NT2/D1 (cell line): ENCODE results near the gene DOCK8.
A peak's percentile ranks its signal among the peaks of the same experiment; 100 is the strongest.
"Not testable (repeated sequence)": the region's sequence is repeated elsewhere in the genome, so short reads cannot be mapped to it uniquely, and the experiment has no call there.

Source experiments
- DNase-seq: peaks from one replicate; pipeline ENCODE4 v3.0.0-alpha.2; 2011; ENCODE audit warnings: low read depth, low spot score
- H3K27me3 ChIP-seq: 2 replicates; pipeline ENCODE4 v1.6.0; 2011; ENCODE audit warnings: mild to moderate bottlenecking; ENCODE audit not compliant: insufficient read length, insufficient read depth
- H3K36me3 ChIP-seq: 2 replicates; pipeline ENCODE4 v1.6.1; 2011; ENCODE audit warnings: mild to moderate bottlenecking, low read length, mixed read lengths; ENCODE audit not compliant: insufficient read depth, insufficient read length
- H3K4me1 ChIP-seq: 2 replicates; pipeline ENCODE4 v1.5.1; 2011; ENCODE audit not compliant: insufficient read depth, insufficient read length
- H3K4me3 ChIP-seq: 2 replicates; pipeline ENCODE4 v1.5.1; 2011; ENCODE audit warnings: low read depth; ENCODE audit not compliant: insufficient read length
- H3K9ac ChIP-seq: 2 replicates; pipeline ENCODE4 v1.6.0; 2011; ENCODE audit warnings: low read depth; ENCODE audit not compliant: insufficient read length
- H3K9me3 ChIP-seq: 2 replicates; pipeline ENCODE4 v1.5.1; 2011; ENCODE audit warnings: mild to moderate bottlenecking, low read length; ENCODE audit not compliant: insufficient read depth
- SUZ12 ChIP-seq: IDR thresholded peaks from 2 replicates; pipeline ENCODE4 v1.6.1; 2011; ENCODE audit not compliant: insufficient read length, insufficient read depth; ENCODE audit errors: extremely low read depth
- YY1 ChIP-seq: IDR thresholded peaks from 2 replicates; pipeline ENCODE4 v1.6.1; 2011; ENCODE audit not compliant: insufficient read length, insufficient read depth
- ZNF274 ChIP-seq: IDR thresholded peaks from 2 replicates; pipeline ENCODE4 v1.6.1; 2011; ENCODE audit warnings: mild to moderate bottlenecking, low read depth, low read length

DOCK8 gene

GRCh38 chr9:211557-211956, 3.1 kb upstream of the DOCK8 start:
- Histone ChIP-seq H3K4me3 (no peak overlapping the region), H3K9ac (no peak overlapping the region)
- TF ChIP-seq SUZ12 (no peak), YY1 (no peak)

GRCh38 chr9:212297-212696, 2.4 kb upstream of the DOCK8 start:
- Histone ChIP-seq H3K4me3 (no peak overlapping the region), H3K36me3 (no peaks in the 10 kb centered on the region), H3K4me1 (no peaks in the 10 kb centered on the region), H3K27me3 (peaks cover 53% of the 10 kb centered on the region), H3K9ac (no peak overlapping the region), H3K9me3 (no peaks in the 10 kb centered on the region)
- TF ChIP-seq SUZ12 (no peak), ZNF274 (no peak), YY1 (no peak)
- no peak for DNase-seq

More at GRCh38 chr9:211557-211956, 3.1 kb upstream of the DOCK8 start:
- Histone ChIP-seq H3K4me1 (no peaks in the 10 kb centered on the region), H3K36me3 (no peaks in the 10 kb centered on the region), H3K27me3 (peaks cover 46% of the 10 kb centered on the region), H3K9me3 (no peaks in the 10 kb centered on the region)
- no peak for DNase-seq

DNA sequence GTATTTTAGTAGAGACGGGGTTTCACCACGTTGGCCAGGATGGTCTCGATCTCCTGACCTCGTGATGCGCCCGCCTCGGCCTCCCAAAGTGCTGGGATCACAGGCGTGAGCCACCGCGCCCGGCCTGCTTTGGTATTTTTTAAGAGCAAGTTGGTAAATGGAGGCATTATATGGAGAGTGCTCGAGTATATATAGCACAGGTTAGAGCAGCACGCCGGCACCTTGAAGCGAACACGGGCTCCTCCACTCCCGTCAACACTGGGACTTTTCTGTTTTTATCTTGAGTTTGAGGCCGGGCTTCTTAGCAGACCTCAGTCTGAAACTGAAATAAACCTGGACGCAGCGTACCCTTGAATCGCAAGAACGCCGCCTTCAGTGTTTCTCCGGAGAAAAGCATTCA, 764 bp upstream of the DOCK8 start:
- H3K4me3 ChIP-seq = peak overlapping the region; percentile 66
- not testable (repeated sequence) for H3K36me3 ChIP-seq, DNase-seq, H3K9ac ChIP-seq, H3K9me3 ChIP-seq, H3K4me1 ChIP-seq
- H3K27me3 ChIP-seq = peaks cover 53% of the 10 kb centered on the region

DNA sequence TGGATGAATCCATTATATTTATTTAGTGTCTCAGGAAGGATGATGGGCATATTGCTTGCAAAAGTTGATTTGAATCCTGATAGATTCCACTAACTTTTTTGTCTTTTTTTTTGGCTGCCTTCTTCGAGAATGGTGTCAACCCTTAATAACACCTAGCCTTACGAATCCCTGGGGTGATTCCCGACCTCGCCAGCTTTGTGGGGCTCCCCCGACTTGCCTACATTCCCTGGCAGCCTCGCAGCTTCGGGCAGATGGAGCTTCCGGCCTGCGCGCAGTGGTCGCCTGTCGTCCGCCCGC, 366 bp upstream of the DOCK8 start:
- no peak for TF ChIP-seq YY1
- no peak for TF ChIP-seq ZNF274
- peak; percentile 17 for TF ChIP-seq SUZ12
- no peak for DNase-seq
- no peaks in the 10 kb centered on the region for H3K36me3 ChIP-seq
- peak overlapping the region; percentile 79 for H3K9ac ChIP-seq
- peak overlapping the region; percentile 66 for H3K4me3 ChIP-seq
- no peaks in the 10 kb centered on the region for H3K9me3 ChIP-seq
- no peaks in the 10 kb centered on the region for H3K4me1 ChIP-seq
- peaks cover 53% of the 10 kb centered on the region for H3K27me3 ChIP-seq

DNA sequence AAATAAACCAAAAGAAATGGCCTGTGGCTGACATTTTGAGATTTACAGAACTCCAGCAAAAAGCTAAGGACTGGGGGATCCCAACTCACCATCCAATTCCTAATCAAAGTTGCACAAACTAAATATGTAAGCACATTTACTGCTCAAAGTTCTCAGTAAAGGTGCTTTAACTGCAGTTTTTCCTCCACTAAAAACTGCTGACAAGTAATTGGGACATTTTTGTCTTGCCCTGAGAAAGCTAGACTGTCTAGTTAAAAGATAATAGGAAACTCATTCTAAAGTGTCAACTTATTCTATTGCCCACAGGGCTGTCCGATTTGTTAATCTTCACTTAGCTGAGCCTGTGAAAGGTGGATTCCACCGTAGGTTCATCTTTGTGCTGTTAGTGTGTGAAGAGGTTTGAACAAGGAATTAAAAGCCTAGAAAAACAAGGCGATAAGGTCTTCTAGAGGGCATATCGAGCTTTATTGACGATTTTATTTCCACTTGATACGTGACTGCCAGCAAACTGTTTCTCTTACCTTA, 1.0 kb downstream of the DOCK8 start:
- H3K27me3 ChIP-seq = peaks cover 53% of the 10 kb centered on the region
- DNase-seq = no peak
- no peaks in the 10 kb centered on the region for H3K4me1 ChIP-seq
- H3K9me3 ChIP-seq = no peaks in the 10 kb centered on the region
- no peak for TF ChIP-seq ZNF274
- no peak for TF ChIP-seq SUZ12
- TF ChIP-seq YY1 = no peak
- peak overlapping the region; percentile 79 for H3K9ac ChIP-seq
- H3K4me3 ChIP-seq = peak overlapping the region; percentile 66
- H3K36me3 ChIP-seq = no peaks in the 10 kb centered on the region

DNA sequence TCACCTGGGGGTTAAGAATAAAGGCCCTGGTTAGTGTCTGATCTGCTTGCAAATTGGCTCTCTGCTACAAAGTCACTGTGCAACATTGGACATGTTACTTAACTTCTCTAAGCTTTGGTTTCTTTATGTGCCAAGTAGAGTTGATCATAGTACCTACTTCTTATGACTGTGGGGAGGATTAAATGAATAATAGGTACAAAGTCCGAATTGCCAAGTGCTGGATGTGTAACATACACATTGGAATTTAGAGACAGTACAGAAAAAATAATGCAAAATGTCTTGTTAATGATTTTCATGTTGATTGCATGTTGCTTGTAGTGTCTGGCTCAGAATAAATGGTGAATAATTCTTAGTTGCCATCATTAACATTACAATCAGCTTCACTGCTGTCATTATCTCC, 2.2 kb downstream of the DOCK8 start:
- DNase-seq = no peak
- TF ChIP-seq ZNF274 = no peak
- no peak for TF ChIP-seq SUZ12
- no peak for TF ChIP-seq YY1
- Histone ChIP-seq H3K9me3 (no peaks in the 10 kb centered on the region), H3K4me1 (no peaks in the 10 kb centered on the region), H3K9ac (no peak overlapping the region), H3K36me3 (no peaks in the 10 kb centered on the region), H3K27me3 (peaks cover 49% of the 10 kb centered on the region), H3K4me3 (no peak overlapping the region)

- no peak for TF ChIP-seq YY1
- no peak for TF ChIP-seq SUZ12
- no peak for TF ChIP-seq ZNF274
- Histone ChIP-seq H3K9me3 (no peaks in the 10 kb centered on the region), H3K27me3 (peaks cover 39% of the 10 kb centered on the region), H3K9ac (no peak overlapping the region), H3K4me1 (no peaks in the 10 kb centered on the region), H3K36me3 (no peaks in the 10 kb centered on the region), H3K4me3 (no peak overlapping the region)
- DNase-seq = no peak
Measured at GRCh38 chr9:217950-218349, 3.3 kb downstream of the DOCK8 start.

DNA sequence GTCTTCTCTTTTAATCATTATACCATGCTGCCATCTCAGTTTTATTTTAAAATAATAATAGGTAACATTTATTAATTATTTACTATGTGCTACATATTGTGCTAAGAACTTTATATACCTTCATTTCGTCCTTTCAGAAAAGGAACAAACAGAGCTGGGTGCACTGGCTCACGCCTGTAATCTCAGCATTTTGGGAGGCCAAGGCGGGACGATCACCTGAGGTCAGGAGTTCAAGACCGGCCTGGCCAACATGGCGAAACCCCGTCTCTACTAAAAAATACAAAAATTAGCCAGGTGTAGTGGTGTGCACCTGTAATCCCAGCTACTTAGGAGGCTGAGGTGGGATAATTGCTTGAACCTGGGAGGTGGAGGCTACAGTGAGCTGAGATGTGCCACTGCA, 4.4 kb downstream of the DOCK8 start:
- DNase-seq, H3K36me3 ChIP-seq, H3K9ac ChIP-seq, H3K4me1 ChIP-seq, H3K9me3 ChIP-seq, H3K4me3 ChIP-seq: not testable (repeated sequence)
- H3K27me3 ChIP-seq = peaks cover 32% of the 10 kb centered on the region
